GM23338 (cell line): ENCODE measurements around the gene STX16. TPM values are rescaled to one million over a fixed set of nuclear protein-coding genes. Genes with fewer than 3 reads are reported as not detected.
A peak's percentile ranks its signal among the peaks of the same experiment; 100 is the strongest.

Experiments used
- ATAC-seq: fragments of 200-7000 bp; cut with Tn5 transposase; 3 replicates; pipeline ENCODE4 v1.9.1; 2020
- DNase-seq: peaks from one replicate; pipeline ENCODE4 v3.0.0-alpha.2; 2015; ENCODE audit warnings: low spot score
- H2AFZ ChIP-seq: fragments of 200-600 bp; sonication (generic); 2 replicates; pipeline ENCODE4 v1.8.0; 2016; ENCODE audit warnings: antibody characterized with exemption, mild to moderate bottlenecking, moderate library complexity
- H3F3A ChIP-seq: fragments of 200-600 bp; sonication (generic); replicated peaks from 2 replicates; pipeline ENCODE4 v1.8.0; 2017; ENCODE audit warnings: antibody characterized with exemption, mixed run types, low read depth
- H3K27ac ChIP-seq: fragments of 200-600 bp; sonication (generic); 2 replicates; pipeline ENCODE4 v1.6.1; 2016; ENCODE audit warnings: low read depth
- H3K27me3 ChIP-seq: fragments of 200-600 bp; sonication (generic); 2 replicates; pipeline ENCODE4 v1.8.0; 2016; ENCODE audit warnings: mild to moderate bottlenecking, mixed run types, moderate library complexity; ENCODE audit not compliant: insufficient read depth
- H3K36me3 ChIP-seq: fragments of 200-600 bp; sonication (generic); 2 replicates; pipeline ENCODE4 v1.8.0; 2016; ENCODE audit warnings: mild to moderate bottlenecking; ENCODE audit not compliant: insufficient read depth
- H3K4me1 ChIP-seq: fragments of 200-600 bp; sonication (generic); 2 replicates; pipeline ENCODE4 v1.8.0; 2016; ENCODE audit warnings: mild to moderate bottlenecking, moderate library complexity; ENCODE audit not compliant: insufficient read depth
- H3K4me2 ChIP-seq: fragments of 200-600 bp; sonication (generic); 2 replicates; pipeline ENCODE4 v1.7.1; 2017; ENCODE audit warnings: mixed run types
- H3K4me3 ChIP-seq: fragments of 200-600 bp; sonication (generic); 2 replicates; pipeline ENCODE4 v1.6.1; 2016; ENCODE audit warnings: mixed run types
- H3K79me2 ChIP-seq: fragments of 200-600 bp; sonication (generic); replicated peaks from 2 replicates; pipeline ENCODE4 v1.8.0; 2017; ENCODE audit warnings: mild to moderate bottlenecking; ENCODE audit not compliant: insufficient read depth
- H3K9me2 ChIP-seq: fragments of 200-600 bp; sonication (generic); 2 replicates; pipeline ENCODE4 v1.8.0; 2017; ENCODE audit not compliant: insufficient read depth
- H4K20me1 ChIP-seq: fragments of 200-600 bp; sonication (generic); replicated peaks from 2 replicates; pipeline ENCODE4 v1.8.0; 2017; ENCODE audit warnings: mild to moderate bottlenecking; ENCODE audit not compliant: insufficient read depth
- H3K27ac Mint-ChIP-seq: 2 replicates; pipeline ENCODE4 v1.8.0; 2020; ENCODE audit warnings: inconsistent platforms, mild to moderate bottlenecking, moderate library complexity, mixed read lengths
- H3K27me3 Mint-ChIP-seq: 3 replicates; pipeline ENCODE4 v1.8.0; 2022; ENCODE audit warnings: low read depth, mild to moderate bottlenecking, moderate library complexity, mixed read lengths, inconsistent platforms; ENCODE audit not compliant: insufficient read depth, poor library complexity
- H3K36me3 Mint-ChIP-seq: 3 replicates; pipeline ENCODE4 v1.8.0; 2021; ENCODE audit warnings: low read depth, mild to moderate bottlenecking, inconsistent platforms, moderate library complexity, mixed read lengths
- H3K4me1 Mint-ChIP-seq: 3 replicates; pipeline ENCODE4 v1.8.0; 2020; ENCODE audit warnings: mild to moderate bottlenecking, inconsistent platforms, mixed read lengths
- H3K4me3 Mint-ChIP-seq: 3 replicates; pipeline ENCODE4 v1.8.0; 2021; ENCODE audit warnings: moderate library complexity, mild to moderate bottlenecking, inconsistent platforms, mixed read lengths
- H3K9me3 Mint-ChIP-seq: 3 replicates; pipeline ENCODE4 v1.8.0; 2020; ENCODE audit warnings: moderate library complexity, mild to moderate bottlenecking, inconsistent platforms, mixed read lengths
- CREB1 ChIP-seq: fragments of 250-450 bp; sonication (Bioruptor Pico); IDR thresholded peaks from 2 replicates; pipeline ENCODE4 v1.5.0; 2020; ENCODE audit warnings: low read depth, mild to moderate bottlenecking, moderate library complexity
- CTCF ChIP-seq, 2 experiments: fragments of 200-600 bp in 1 of 2; sonication (generic) in 1 of 2; conservative IDR thresholded peaks; 2 replicates each; pipeline versions ENCODE4 v1.5.1 to v1.6.1; 2016 to 2017; ENCODE audit warnings: antibody characterized with exemption in 2 of 2, low read depth in 2 of 2, mild to moderate bottlenecking in 2 of 2, moderate library complexity in 1 of 2
- EZH2 ChIP-seq: fragments of 200-600 bp; sonication (generic); IDR thresholded peaks from one replicate; pipeline ENCODE4 v1.8.0; 2017; ENCODE audit warnings: antibody characterized with exemption, mild to moderate bottlenecking, low read depth; ENCODE audit not compliant: unreplicated experiment
- EZH2phosphoT487 ChIP-seq: fragments of 200-600 bp; sonication (generic); IDR thresholded peaks from one replicate; pipeline ENCODE4 v1.8.1; 2018; ENCODE audit warnings: antibody characterized with exemption; ENCODE audit not compliant: unreplicated experiment
- JUNB ChIP-seq: IDR thresholded peaks from one replicate; pipeline ENCODE4 v1.6.1; 2016; ENCODE audit warnings: antibody characterized with exemption; ENCODE audit not compliant: unreplicated experiment
- NANOG ChIP-seq: IDR thresholded peaks from 2 replicates; pipeline ENCODE4 v1.6.1; 2016; ENCODE audit warnings: antibody characterized with exemption, borderline replicate concordance
- POLR2AphosphoS5 ChIP-seq: IDR thresholded peaks from 2 replicates; pipeline ENCODE4 v1.6.1; 2016; ENCODE audit warnings: antibody characterized with exemption, low read depth
- REST ChIP-seq: IDR thresholded peaks from one replicate; pipeline ENCODE4 v1.6.1; 2018; ENCODE audit warnings: antibody characterized with exemption; ENCODE audit not compliant: unreplicated experiment
- STAT1 ChIP-seq: IDR thresholded peaks from one replicate; pipeline ENCODE4 v1.6.1; 2016; ENCODE audit warnings: antibody characterized with exemption; ENCODE audit not compliant: unreplicated experiment
- ZNF114 ChIP-seq: fragments of 250-450 bp; sonication (Bioruptor Pico); IDR thresholded peaks from 2 replicates; pipeline ENCODE4 v1.5.0; 2020; ENCODE audit warnings: mild to moderate bottlenecking, moderate library complexity
- ZNF331 ChIP-seq: fragments of 250-450 bp; sonication (Bioruptor Pico); IDR thresholded peaks from 2 replicates; pipeline ENCODE4 v1.5.0; 2020; ENCODE audit warnings: low read depth, mild to moderate bottlenecking, moderate library complexity
- polyA plus RNA-seq: library from polyadenylated mRNA; unstranded; fragments of >200 nt; fragmentation: Nextera tagmentation; extraction: Ambion mirVana; gene quantifications from 2 replicates; pipeline ENCODE4 v1.2.1, GENCODE V29; 2016
- total RNA-seq: library from RNA; depleted of rRNA; stranded (reverse); fragments of >200 nt; shearing (Covaris generic); gene quantifications from 2 replicates; pipeline ENCODE4 v1.2.3, GENCODE V29; 2014
- TF ChIP-seq, protein P1 (sequence below): fragments of 250-450 bp; sonication (Bioruptor Pico); IDR thresholded peaks from 2 replicates; pipeline ENCODE4 v1.5.0; 2020; ENCODE audit warnings: mild to moderate bottlenecking, moderate library complexity
- TF ChIP-seq, protein P2 (sequence below): IDR thresholded peaks from 2 replicates; pipeline ENCODE4 v1.6.1; 2016; ENCODE audit warnings: antibody characterized with exemption

STX16 gene
- total and polyA plus RNA-seq, 2 experiments from 2014 or later: 31.2 to 70.5 TPM

DNA sequence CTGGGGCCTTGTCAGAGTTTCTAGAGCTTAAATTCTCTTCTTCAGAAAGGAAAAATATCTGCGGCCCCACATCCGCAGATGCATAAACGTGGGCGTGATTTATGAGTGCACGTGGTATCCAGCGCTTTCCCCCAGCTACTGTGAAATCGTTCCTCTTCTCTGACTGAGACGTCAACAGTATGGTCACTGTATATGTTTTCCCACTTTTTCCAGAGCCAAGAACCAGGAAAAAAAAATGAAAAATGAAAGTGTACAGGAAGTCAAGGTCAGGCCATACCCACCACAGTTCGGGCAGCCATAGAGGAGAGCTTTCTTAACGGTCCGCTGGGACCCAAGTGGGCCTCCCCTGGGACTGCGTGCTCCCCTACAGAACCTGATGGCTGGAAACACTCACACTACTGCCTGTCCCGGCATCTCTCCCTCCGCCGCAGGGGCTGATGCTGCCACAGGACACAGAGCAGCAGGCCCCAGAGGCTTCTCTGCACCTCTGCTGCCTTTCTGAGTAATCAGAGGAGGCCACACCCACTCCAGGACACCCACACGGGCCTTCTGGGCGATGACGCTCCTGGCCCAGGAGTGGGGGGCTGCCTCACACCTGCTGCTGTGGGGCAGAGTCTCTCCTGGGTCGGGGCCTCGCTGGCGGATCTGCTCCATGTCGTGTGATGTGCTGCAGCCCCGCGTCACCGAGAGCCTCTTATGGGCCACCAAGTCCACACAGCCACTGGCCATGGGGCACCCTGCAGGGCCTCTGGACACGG lies 16.4 kb upstream of the STX16 start:
- Histone ChIP-seq H2AFZ (no peak overlapping the region), H3K27me3 (no peaks in the 10 kb centered on the region), H3K4me1 (no peaks in the 10 kb centered on the region), H3F3A (no peaks in the 10 kb centered on the region), H3K27ac (no peak overlapping the region), H3K4me2 (no peak overlapping the region), H3K4me3 (no peak overlapping the region), H3K79me2 (no peaks in the 10 kb centered on the region), H3K36me3 (no peaks in the 10 kb centered on the region), H3K9me2 (no peaks in the 10 kb centered on the region), H4K20me1 (no peaks in the 10 kb centered on the region)
- TF ChIP-seq ZNF114 (CRISPR knock-in tag) (no peak), POLR2AphosphoS5 (no peak), EZH2 (no peak), NANOG (no peak), EZH2phosphoT487 (no peak), REST (no peak), CREB1 (CRISPR knock-in tag) (no peak), CTCF (conservative IDR thresholded peaks at IDR 0.05; ENCODE audit: low read depth in 2 of 2) (no peak), JUNB (no peak), STAT1 (no peak), ZNF331 (CRISPR knock-in tag) (no peak)
- TF ChIP-seq, protein P1, sequence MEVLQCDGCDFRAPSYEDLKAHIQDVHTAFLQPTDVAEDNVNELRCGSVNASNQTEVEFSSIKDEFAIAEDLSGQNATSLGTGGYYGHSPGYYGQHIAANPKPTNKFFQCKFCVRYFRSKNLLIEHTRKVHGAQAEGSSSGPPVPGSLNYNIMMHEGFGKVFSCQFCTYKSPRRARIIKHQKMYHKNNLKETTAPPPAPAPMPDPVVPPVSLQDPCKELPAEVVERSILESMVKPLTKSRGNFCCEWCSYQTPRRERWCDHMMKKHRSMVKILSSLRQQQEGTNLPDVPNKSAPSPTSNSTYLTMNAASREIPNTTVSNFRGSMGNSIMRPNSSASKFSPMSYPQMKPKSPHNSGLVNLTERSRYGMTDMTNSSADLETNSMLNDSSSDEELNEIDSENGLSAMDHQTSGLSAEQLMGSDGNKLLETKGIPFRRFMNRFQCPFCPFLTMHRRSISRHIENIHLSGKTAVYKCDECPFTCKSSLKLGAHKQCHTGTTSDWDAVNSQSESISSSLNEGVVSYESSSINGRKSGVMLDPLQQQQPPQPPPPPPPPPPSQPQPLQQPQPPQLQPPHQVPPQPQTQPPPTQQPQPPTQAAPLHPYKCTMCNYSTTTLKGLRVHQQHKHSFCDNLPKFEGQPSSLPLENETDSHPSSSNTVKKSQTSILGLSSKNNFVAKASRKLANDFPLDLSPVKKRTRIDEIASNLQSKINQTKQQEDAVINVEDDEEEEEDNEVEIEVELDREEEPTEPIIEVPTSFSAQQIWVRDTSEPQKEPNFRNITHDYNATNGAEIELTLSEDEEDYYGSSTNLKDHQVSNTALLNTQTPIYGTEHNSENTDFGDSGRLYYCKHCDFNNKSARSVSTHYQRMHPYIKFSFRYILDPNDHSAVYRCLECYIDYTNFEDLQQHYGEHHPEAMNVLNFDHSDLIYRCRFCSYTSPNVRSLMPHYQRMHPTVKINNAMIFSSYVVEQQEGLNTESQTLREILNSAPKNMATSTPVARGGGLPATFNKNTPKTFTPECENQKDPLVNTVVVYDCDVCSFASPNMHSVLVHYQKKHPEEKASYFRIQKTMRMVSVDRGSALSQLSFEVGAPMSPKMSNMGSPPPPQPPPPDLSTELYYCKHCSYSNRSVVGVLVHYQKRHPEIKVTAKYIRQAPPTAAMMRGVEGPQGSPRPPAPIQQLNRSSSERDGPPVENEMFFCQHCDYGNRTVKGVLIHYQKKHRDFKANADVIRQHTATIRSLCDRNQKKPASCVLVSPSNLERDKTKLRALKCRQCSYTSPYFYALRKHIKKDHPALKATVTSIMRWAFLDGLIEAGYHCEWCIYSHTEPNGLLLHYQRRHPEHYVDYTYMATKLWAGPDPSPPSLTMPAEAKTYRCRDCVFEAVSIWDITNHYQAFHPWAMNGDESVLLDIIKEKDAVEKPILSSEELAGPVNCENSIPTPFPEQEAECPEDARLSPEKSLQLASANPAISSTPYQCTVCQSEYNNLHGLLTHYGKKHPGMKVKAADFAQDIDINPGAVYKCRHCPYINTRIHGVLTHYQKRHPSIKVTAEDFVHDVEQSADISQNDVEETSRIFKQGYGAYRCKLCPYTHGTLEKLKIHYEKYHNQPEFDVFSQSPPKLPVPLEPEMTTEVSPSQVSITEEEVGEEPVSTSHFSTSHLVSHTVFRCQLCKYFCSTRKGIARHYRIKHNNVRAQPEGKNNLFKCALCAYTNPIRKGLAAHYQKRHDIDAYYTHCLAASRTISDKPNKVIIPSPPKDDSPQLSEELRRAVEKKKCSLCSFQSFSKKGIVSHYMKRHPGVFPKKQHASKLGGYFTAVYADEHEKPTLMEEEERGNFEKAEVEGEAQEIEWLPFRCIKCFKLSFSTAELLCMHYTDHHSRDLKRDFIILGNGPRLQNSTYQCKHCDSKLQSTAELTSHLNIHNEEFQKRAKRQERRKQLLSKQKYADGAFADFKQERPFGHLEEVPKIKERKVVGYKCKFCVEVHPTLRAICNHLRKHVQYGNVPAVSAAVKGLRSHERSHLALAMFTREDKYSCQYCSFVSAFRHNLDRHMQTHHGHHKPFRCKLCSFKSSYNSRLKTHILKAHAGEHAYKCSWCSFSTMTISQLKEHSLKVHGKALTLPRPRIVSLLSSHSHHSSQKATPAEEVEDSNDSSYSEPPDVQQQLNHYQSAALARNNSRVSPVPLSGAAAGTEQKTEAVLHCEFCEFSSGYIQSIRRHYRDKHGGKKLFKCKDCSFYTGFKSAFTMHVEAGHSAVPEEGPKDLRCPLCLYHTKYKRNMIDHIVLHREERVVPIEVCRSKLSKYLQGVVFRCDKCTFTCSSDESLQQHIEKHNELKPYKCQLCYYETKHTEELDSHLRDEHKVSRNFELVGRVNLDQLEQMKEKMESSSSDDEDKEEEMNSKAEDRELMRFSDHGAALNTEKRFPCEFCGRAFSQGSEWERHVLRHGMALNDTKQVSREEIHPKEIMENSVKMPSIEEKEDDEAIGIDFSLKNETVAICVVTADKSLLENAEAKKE (CRISPR knock-in tag): no peak
- TF ChIP-seq, protein P2, sequence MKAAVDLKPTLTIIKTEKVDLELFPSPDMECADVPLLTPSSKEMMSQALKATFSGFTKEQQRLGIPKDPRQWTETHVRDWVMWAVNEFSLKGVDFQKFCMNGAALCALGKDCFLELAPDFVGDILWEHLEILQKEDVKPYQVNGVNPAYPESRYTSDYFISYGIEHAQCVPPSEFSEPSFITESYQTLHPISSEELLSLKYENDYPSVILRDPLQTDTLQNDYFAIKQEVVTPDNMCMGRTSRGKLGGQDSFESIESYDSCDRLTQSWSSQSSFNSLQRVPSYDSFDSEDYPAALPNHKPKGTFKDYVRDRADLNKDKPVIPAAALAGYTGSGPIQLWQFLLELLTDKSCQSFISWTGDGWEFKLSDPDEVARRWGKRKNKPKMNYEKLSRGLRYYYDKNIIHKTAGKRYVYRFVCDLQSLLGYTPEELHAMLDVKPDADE: no peak
- no peak for DNase-seq
- H3K36me3 Mint-ChIP-seq: no peaks in the 10 kb centered on the region; the same call in 2 of the 3 replicates
- no peak overlapping the region for H3K27ac Mint-ChIP-seq
- peaks cover 15% of the 10 kb centered on the region for H3K27me3 Mint-ChIP-seq
- peak; percentile 12; the same call in 1 of the 3 replicates for ATAC-seq
- no peaks in the 10 kb centered on the region; the same call in 2 of the 3 replicates for H3K9me3 Mint-ChIP-seq
- peaks cover 5% of the 10 kb centered on the region; the same call in 2 of the 3 replicates for H3K4me1 Mint-ChIP-seq
- H3K4me3 Mint-ChIP-seq: no peak overlapping the region
